Hematopoietic multipotent progenitor cell treated with erythropoietin and hydrocortisone succinate and interleukin-3 and kit ligand, for 15 days (in vitro differentiated cells): Measurements from ENCODE around the gene POMGNT1.
"Not testable (repeated sequence)": the region's sequence is repeated elsewhere in the genome, so short reads cannot be mapped to it uniquely, and the experiment has no call there.

Experiments used
- DNase-seq: peaks from one replicate; pipeline ENCODE4 v3.0.0-alpha.2; 2015; ENCODE audit warnings: low spot score

Gene POMGNT1

DNA sequence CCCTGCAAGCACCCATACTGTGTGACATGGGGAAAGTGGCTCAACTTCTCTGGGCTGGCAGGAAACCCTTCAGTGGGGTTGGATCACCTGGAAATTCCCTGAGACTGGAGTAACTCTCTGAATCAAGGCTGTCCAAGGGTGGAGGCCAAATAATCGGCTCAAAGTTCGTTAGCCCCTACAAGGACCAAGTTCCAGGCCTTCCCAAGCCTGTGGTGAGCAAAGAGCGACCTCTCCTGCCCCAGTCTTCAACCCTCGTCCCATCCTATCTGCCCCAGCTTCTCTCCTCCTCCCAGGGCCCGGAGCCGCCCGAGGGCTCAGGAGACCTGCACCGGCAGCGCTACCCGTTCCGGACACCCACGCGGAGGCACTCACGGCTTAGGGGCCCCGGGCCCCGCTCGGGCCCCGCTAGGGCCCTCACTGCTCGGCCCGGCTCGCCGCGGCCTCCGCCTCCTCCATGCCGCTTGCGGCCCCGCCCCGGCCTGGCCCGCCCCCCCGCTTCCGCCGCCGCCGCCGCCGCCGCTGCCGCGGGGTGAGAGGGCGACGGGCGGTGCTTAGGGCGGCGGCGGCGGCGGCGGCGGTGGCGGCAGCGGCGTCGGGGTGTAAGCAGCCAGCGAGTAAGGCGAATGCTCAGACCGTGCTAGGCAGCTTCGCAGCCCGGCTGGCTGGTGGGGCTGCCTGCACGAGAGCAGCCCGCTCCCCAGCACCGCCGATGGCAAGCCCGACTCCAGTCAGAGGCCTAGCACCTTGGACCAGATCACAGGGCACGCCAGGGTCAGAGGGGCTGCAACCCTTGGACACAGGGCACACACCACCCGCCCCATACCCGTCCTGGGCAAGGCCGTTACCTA lies at the start of gene POMGNT1:
TSS of gene POMGNT1 (minus strand) at position 471 of the 848 bp plus-strand sequence. CDS start 613 bp downstream, outside the sequence.
- DNase-seq, result peak; percentile 78

DNA sequence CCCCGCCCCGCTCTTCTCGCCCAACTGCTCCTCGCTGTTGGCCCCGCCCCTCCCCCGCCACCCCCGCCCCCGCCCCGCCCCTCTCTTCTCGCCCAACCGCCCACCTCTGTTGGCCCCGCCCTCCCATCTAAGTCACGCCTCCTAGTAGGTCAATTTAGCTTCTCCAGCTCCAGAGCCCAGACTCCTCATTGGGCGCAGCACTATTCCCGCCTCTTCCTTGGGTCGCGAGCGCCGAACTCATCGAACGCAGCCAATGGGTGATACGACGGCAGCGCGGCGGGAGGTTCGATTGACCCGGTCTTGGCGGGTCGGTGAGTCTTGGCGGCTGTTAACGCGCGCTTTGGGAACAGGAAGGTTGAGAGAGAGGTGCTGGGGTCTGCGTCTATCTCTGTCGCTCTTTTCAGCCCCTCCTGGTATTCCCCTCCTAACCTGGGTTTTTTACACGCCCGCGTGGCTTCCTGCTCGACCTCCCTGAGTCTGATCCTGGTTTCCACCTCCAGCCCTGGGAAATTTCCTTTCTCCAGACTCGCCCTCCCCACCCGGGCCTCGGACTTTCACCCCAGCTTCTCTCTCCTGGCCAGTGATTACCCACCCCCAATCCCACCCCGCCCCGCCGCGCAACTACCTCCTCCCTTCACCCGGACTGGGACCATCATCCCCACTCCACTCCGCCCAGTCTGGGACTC lies 49.3 kb upstream of the POMGNT1 start, which contains the start of gene RAD54L:
TSS of gene RAD54L (plus strand) at position 328 of the 686 bp plus-strand sequence. CDS start 643 bp downstream, outside the sequence.
- peak; percentile 98 for DNase-seq

DNA sequence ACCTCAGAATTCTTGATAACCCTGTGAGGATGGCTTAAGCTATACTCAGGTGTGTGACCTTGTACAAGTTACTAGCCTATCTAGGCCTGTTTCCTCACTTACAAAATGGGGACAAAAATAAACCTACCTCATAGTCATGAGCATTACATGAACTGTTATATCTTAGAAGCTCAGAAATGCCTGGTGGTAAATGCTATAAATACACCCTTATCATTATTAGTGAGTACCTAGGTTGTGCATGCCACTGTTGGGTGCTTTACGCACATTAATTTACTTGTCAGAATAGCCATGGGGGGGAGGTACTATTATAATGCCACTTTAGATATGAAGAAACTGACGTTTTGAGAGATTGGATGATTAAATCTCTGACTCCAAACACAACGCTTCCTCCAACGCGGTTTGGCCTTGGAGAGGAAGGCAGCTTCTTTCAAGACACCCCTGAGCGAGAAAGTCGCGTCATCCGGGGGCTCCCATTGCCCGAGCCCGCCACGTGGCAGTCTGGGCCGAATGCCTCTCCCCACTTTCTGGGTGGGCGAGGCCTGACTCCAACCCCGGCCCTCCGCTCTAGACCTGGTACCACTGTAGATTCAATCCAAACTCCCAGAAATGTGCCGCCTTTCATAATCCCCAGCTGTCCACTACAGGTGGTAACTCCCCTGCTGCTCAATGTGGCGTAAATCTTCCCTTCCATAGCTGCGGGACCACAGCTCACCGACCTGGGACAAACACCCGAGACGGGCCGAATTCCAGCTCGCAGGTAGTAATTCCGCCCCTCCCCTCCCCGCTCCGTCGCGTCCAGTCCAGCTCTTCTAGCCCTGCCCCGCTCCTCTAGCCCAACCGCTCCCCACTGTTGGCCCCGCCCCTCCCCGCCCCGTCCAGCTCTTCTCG lies 48.6 kb upstream of the POMGNT1 start:
- DNase-seq, result no peak

DNA sequence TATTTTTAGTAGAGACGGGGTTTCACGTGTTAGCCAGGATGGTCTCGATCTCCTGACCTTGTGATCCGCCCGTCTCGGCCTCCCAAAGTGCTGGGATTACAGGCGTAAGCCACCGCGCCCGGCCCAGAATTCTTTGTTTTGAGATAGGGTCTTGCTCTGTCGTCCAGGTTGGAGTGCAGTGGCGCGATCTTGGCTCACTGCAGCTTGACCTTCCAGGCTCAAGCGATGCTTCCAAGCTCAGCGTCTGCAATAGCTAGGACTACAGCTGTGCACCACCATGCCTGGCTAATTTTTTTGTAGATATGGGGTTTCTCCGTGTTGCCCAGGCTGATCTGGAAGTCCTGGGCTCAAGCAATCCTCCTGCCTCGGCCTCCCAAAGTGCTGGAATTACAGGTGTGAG lies 47.9 kb upstream of the POMGNT1 start:
- not testable (repeated sequence) for DNase-seq

DNA sequence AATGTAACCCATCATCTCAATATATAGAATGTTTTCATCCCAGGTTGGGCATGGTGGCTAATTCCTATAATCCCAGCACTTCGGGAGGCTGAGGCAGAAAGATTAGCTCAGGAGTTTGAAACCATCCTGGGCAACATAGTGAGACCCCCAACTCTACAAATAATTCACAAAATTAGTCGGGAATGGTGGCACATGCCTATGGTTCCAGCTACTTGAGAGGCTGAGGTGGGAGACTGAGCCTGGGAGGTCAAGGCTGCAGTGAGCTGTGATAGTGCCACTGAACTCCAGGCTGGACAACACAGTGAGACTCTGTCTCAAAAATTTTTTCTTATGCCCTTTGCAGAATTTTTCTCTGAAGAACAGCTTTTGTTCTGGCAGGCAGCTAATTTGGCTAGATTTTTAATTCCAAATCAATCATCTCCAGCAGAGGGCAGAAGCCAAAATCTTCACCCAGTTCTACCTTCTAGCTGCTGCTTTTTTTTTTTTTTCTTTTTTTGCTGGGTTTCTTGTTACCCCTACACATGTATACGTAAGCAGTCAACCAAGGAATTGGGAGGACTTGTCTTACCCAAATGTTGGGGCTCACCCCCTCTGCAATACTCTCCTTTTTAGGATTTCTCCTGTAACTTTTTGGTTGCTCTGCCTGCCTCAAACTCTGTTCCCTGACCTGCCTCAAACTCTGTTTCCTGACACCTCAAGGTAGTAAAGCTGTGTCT lies 46.6 kb upstream of the POMGNT1 start:
- DNase-seq, result peak; percentile 39

DNA sequence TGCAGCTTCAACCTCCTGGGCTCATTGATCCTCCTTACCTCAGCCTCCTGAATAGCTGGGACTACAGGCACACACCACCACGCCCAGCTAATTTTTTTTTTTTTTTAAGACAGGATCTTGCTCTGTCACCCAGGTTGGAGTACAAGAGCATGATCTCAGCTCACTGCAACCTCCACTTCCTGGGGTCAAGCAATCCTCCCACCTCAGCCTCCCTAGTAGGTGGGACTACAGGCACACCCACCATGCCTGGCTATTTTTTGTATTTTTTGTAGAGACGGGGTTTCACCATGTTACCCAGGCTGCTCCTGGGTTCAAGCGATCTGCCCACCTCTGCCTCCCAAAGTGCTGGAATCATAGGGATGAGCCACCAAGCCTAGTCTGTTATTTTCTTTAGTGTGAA lies 45.6 kb upstream of the POMGNT1 start:
- DNase-seq, result not testable (repeated sequence)

DNA sequence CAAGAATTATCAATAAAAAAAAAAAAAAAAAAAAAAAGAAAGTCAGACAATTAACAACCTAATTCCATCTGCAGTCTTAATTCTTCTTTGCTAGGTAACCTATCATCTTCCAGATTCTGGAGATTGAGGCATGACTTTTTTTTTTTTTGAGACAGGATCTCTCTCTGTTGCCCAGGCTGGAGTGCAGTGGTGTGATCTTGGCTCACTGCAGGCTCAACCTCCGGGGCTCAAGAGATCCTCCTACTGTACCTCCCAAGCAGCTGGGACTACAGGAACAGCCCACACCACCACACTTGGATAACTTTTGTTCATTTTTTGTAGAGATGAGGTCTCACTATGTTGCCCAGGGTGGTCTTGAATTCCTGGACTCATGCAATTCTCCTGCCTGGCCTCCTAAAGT lies 44.7 kb upstream of the POMGNT1 start:
- DNase-seq, result no peak

DNA sequence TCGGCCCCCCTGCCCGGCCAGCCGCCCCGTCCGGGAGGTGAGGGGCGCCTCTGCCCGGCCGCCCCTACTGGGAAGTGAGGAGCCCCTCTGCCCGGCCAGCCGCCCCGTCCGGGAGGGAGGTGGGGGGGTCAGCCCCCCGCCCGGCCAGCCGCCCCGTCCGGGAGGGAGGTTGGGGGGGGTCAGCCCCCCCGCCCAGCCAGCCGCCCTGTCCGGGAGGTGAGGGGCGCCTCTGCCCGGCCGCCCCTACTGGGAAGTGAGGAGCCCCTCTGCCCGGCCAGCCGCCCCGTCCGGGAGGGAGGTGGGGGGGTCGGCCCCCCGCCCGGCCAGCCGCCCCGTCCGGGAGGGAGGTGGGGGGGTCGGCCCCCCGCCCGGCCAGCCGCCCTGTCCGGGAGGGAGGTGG lies 43.5 kb upstream of the POMGNT1 start:
- not testable (repeated sequence) for DNase-seq

DNA sequence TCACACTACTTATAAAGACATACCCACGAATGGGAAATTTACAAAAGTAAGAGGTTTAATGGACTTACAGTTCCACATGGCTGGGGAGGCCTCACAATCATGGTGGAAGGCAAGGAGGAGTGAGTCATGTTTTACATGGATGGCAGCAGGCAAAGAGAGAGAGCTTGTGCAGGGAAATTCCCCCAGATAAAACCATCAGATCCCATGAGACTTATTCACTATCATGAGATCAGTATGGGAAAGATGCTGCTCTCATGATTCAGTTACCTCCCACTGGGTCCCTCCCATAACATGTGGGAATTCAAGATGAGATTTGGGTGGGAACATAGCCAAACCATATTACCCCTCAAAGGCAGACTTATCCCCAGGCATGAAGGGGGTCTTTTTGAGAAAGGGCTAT lies 40.6 kb upstream of the POMGNT1 start:
- not testable (repeated sequence) for DNase-seq

DNA sequence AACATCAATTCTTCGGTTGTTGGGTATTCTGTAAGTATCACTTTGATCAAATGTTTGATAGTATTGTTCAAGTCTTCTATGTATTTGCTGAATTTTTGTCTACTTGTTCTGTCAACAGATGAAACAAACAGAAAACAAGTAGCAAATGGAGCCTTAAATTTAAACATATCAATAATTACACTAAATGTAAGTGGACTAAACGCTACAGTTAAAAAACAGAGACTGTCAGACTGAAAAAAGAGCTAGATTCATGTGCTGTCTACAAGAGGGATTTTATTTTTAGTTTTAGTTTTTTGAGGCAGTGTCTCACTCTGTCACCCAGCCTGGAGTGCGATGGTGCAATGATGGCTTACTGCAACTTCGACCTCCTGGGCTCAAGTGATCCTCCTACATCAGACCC lies 38.6 kb upstream of the POMGNT1 start:
- no peak for DNase-seq

DNA sequence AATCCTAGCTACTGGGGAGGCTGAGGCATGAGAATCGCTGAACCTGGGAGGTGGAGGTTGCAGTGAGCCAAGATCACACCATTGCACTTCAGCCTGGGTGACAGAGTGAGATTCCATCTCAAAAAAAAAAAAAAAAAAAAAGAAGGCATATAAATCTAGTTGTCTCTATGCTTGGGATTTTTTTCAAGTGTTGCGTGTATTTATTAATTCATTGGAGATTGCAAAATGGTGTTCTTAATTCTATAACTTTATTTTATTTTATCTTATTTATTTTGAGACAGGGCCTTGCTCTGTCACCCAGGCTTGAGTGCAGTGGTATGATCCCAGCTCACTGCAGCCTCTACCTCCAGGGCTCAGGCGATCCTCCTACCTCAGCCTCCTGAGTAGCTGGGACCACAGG lies 33.0 kb upstream of the POMGNT1 start:
- not testable (repeated sequence) for DNase-seq

DNA sequence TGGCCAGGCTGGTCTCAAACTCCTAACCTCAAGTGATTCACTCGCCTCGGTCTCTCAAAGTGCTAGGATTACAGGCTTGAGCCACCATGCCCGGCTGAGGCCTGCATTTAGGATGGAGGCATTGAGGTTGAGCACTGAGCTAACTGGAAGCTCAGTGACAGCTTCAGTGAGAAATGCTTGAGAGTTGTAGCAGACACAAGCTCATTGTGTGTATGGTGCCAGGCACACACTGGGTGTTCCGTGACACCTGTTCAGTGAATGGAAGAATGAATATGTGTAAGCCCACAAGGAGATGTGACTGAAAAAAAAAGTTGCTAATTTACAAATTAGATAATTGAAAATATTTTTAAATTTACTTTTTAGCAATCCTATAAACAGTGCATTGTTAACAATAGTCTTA lies 26.7 kb upstream of the POMGNT1 start:
- DNase-seq, result no peak

DNA sequence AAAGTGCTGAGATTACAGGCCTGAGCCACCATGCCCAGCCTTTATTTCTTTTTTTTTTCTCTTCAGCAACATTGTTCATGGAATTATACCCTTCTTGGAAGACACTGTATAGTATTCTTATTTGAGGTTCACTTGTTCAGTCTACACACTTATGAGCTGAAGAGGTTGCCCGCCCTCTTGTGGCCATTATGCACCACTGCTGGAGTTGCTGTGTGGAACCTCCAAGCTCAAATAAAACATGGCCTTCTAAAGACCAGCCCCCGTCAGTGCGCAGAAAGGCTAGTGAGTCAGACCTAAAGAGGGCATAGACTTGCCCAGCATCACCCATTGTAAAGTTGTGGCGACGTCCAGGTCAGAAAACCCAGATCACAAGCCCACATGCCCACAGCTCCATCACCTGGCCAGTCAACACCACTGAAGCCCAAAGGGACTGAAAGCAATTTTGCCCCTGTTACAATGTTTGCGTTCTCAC lies 25.3 kb upstream of the POMGNT1 start:
- DNase-seq, result peak; percentile 75

DNA sequence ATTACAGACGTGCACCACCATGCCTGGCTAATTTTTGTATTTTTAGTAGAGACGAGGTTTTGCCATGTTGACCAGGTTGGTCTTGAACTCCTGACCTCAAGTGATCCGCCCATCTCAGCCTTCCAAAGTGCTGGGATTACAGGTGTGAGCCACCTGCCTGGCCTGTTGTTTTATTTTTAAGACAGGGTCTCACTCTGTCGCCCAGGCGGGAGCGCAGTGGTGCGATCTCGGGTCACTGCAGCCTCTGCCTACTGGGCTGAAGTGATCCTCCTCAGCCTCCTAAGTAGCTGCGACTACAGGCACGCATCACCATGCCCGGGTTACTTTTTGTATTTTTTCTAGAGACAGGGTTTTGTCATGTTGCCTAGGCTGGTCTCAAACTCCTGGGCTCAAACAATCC lies 24.8 kb upstream of the POMGNT1 start:
- not testable (repeated sequence) for DNase-seq

DNA sequence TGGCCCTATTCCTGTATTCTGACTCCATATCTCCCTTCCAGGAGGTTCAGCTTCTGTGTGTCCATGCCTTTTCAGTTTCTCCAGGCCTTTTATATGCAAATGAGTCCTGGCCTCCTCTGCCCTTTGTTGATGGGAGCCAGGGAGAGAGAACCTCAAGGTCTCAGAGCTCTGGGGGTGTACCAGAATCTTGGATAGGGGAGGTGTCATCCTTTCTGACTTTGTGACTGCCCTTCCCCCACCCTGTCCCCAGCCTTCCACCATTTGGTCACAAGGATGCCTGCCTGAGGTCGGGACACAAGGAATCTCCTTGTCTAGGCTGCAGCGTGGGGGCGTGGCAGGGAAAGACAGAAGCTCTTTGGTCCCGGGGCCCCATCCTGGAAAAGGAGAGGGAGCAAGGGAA lies 23.5 kb upstream of the POMGNT1 start:
- DNase-seq, result no peak

DNA sequence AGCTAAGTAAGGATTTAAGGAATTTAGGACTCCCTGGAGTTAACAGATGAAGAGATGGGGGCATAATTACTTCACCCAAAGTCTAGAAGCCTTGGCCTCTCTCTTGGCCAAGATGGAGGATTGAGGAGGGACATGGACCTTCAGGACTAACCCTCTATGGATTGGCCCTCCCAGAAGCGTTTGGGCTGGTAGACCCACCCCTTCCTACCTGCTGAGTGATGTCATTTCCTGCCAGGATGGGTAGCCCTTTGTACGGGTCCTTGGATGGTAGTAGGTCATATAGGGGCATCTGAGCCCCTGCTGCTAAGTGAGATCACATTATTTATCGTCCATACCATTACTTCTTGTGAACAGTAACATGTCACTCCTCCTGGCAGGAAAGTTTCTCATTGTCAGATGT lies 22.6 kb upstream of the POMGNT1 start:
- no peak for DNase-seq

DNA sequence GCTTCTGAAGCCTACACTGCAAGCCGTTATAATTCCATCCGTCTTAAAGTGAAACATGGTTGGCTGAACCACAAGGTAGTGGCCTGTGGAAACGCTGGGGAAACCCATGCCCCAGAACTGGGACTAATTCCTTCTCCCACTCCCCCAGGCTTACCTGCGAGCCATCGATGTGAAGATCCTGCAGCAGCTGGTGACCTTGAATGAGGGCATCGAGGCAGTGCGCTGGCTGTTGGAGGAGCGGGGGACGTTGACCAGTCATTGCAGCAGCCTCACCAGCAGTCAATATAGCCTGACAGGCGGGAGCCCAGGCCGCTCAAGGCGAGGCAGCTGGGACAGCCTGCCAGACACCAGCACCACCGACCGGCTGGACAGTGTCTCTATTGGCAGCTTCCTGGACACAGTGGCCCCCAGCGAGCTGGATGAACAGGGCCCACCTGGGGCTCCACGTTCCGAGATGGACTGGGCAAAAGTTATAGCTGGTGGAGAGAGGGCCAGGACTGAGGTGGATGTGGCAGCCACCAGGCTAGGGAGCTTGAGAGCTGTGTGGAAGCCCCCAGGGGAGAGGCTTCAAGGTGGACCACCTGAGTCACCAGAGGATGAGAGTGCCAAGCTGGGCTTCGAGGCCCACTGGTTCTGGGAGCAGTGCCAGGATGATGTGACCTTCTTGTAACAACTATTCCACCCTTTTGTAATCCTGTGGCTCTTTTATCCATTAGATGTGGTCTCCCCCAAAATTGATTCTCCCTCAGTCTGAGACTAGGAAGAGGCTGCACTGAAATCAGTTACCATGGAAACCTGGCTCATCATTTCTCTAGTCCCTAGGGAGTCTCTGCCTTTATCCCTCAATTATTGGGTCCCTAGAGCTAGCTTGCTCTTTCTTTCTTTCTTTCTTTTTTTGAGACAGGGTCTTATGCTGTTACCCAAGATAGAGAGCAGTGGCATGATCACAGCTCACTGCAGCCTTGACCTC lies 21.6 kb upstream of the POMGNT1 start:
- DNase-seq, result no peak

DNA sequence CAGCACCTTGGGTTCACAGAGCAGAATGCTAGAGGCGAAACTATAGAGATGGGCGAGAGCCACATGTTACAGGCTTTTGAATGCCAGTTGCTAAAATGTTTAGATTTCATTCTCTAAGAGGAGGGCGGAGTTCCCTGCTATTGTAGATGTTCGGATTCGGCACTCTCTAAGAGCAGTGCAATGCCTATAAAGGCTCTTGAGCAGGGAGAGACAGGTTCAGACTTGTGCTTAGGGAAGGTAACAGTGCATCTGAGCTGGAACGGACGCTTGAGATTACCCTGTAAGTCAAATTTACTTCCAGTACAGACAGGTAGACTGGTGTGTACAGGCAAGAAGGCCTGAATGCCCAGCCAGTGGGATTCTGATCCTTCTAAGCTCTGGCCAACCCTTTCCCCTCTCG lies 20.2 kb upstream of the POMGNT1 start:
- no peak for DNase-seq

DNA sequence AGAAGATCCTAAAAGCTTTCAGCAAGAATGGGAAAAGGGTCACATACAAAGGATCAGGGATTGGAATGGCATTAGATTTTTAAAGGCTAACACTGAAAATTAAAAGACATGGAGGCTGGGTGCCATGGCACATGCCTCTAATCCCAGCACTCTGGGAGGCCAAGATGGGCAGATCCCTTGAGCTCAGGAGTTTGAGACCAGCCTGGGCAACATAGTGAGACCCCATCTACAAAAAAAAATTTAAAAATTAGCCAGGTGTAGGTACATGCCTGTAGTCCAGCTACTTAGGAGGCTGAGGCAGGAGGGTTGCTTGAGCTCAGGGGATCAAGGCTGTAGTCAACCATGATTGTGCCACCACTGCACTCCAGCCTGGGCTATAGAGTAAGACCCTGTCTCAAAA lies 17.3 kb upstream of the POMGNT1 start:
- DNase-seq, result no peak

DNA sequence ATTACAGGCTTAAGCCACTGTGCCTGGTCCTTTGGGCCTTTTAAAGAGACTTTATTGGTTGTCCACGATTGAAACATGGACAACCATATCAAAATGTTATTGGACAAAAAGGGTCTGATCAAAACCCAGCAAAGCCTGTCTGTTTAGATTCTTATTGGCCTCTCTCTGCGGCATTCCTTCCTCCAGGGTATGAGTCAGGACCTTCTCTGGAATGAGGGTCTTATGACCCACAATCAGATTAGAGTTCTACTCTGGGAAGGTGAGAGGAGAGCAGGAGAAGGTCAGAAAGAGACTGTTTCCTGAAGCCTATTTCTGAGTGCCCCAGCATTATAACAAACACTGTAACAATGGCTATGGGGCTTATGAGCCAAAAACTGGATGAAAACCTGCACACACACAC lies 12.8 kb upstream of the POMGNT1 start:
- no peak for DNase-seq
